NCI-H146 treated with DMSO at 0.1 percent for 48 hours (cell line): ENCODE data around the gene PHF3.

Source experiments
- DNase-seq: peaks from one replicate; lab custom pipeline; 2025; ENCODE audit not compliant: unreplicated experiment; lab: John Stamatoyannopoulos, UW

Gene PHF3, protein sequence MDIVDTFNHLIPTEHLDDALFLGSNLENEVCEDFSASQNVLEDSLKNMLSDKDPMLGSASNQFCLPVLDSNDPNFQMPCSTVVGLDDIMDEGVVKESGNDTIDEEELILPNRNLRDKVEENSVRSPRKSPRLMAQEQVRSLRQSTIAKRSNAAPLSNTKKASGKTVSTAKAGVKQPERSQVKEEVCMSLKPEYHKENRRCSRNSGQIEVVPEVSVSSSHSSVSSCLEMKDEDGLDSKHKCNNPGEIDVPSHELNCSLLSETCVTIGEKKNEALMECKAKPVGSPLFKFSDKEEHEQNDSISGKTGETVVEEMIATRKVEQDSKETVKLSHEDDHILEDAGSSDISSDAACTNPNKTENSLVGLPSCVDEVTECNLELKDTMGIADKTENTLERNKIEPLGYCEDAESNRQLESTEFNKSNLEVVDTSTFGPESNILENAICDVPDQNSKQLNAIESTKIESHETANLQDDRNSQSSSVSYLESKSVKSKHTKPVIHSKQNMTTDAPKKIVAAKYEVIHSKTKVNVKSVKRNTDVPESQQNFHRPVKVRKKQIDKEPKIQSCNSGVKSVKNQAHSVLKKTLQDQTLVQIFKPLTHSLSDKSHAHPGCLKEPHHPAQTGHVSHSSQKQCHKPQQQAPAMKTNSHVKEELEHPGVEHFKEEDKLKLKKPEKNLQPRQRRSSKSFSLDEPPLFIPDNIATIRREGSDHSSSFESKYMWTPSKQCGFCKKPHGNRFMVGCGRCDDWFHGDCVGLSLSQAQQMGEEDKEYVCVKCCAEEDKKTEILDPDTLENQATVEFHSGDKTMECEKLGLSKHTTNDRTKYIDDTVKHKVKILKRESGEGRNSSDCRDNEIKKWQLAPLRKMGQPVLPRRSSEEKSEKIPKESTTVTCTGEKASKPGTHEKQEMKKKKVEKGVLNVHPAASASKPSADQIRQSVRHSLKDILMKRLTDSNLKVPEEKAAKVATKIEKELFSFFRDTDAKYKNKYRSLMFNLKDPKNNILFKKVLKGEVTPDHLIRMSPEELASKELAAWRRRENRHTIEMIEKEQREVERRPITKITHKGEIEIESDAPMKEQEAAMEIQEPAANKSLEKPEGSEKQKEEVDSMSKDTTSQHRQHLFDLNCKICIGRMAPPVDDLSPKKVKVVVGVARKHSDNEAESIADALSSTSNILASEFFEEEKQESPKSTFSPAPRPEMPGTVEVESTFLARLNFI (N-terminal part only)

DNA sequence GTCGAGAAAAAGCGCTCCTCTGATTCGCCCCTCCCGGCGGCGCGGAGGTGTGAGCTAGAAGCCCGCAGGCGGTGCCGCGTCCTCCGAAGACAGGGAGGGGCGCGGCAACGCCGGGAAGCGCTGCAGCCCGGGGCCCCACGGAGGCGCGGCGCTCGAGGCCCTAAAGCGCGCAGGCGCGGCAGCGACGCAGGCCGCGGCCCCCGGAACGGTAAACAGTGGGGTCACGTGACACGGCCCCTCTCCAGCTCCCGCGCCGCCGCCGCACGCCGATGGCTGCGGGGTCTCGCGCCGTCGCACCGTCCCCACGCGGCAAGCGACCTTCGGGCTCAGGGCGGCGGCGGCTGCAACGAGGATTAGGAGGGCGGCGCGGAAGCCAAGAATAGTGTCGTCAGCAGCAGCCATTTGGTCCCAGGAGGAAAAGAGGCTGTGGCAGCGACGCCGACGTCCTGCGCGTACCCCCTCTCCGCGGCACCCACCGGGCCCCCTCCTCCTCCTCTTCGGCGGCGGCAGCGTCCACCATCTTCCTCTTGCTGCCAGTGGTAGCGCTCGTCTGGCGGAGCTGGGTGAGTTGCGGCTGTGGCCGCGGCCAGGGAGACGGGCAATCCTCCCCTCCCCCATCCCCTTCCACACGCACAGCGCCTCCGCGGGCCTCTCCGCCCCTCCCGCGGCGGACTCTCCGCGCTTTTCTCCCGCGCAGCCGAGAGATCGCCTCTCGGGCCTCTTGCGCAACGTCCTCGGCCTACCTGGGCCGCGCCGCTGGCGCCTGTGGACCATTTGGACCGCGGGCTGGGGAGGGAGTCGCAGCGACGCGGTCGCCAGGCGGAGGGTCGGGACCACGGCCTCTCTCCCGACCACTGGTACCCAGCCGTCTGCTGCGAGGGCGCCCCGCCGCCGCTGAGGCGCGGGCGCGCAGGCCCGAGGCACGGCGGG is at the start of gene PHF3:
Gene PHF3, plus strand, starts transcription at position 215 of the 930 bp plus-strand sequence. CDS start 10,750 bp downstream, outside the sequence.
- DNase-seq: peak; percentile 80

- DNase-seq: peak; percentile 45
Observed at GRCh38 chr6:63589952-63590411, 45.6 kb upstream of the PHF3 start.

DNA sequence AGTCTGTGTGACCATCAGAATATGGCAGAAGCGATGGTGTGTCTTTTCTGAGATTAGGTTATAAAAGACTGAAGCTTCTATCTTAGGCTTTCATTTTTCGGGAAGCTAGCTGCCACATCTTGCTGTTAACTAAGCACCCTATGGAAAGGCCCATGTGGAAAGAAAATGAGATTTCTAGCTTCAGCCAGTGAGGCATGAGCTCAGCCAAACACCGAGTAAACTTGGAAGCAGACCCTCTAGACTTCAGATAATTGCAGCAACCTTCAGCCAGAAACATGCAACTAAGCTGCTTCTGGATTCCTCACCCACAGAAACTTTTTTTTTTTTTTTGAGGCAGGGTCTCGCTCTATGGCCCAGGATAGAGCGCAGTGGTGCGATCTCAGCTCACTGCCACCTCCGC is 42.7 kb upstream of the PHF3 start:
- no peak for DNase-seq

DNA sequence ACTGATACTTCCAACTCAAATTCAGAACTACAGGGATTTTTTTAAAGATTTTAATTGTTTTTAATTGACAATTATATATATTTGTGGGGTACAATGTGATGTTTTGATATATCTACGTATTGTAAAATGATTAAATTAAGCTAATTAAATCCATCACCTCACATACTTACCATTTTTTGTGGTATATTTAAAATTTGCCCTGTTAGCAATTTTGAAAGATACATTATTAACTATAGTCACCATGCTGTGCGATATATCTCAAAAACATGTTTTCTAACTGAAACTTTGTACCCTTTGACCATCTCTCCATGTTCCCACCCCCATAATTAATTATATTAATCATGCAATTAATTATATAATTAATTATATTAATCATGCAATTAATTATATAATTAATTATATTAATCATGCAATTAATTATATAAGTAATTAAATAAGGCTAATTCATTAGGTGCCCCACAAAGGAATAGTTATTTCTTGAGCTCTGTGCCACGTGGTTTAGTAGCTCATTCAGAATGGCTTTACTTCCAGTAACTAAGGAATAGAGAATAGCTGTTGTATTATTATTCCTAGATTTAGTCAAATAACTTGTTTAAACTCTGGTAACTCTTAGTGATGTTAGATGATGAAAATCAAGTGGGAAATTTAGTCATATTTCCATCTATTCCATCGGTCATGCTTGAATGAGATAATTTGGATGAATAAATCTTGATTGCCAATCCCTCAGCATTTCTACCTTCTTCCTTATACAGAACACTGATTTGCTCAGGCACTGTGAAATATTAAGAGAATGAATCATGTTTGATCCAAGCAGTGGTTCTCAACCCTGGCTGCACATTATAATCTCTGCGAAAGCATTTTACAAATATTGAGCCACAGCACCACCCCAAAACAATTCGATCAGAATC is 38.2 kb upstream of the PHF3 start:
- no peak for DNase-seq

- DNase-seq: peak; percentile 86
Observed at GRCh38 chr6:63598049-63599036, 37.3 kb upstream of the PHF3 start.

- DNase-seq: no peak
Observed at GRCh38 chr6:63599243-63599642, 36.4 kb upstream of the PHF3 start.

DNA sequence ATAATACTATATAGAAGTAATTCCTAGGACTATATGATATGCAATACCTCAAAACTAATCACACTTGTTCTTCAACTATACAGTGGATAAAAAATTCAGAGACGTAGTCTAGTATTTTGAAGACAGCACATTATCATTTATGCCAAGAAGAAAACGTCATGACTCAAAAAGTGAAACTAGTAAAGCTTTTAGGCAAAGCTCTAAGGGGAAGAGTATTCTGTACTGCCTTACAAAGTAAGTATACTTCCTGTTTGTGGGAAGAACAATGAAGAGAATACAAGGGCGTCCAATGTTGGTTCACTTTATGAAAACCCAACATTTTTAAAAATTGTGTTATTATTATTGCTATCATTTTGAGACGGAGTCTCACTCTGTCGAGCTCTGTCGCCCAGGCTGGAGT is 35.5 kb upstream of the PHF3 start:
- DNase-seq: no peak

GRCh38 chr6:63609231-63609630 is 26.4 kb upstream of the PHF3 start:
- no peak for DNase-seq

- DNase-seq: no peak
Observed at GRCh38 chr6:63610944-63611343, 24.7 kb upstream of the PHF3 start.

DNA sequence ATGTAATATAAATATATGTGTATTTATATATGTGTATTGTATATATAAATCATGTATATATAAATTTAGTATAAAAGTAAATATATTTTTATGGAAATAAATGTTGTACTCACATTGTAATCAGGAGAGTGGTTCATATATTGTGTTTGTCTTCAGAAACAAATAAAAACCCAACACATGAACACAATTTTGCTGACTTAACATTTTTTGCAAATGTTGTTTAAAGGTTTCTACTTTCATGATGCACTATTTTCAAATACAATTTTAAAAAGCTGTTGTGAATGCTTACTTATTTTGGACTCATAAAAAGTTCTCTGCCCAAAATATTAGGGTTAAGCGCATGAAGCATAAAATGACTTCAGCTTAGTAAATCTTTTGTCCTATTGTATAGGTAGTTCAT is 24.0 kb upstream of the PHF3 start:
- no peak for DNase-seq

- DNase-seq: no peak
Observed at GRCh38 chr6:63615590-63615989, 20.0 kb upstream of the PHF3 start.

- no peak for DNase-seq
Observed at GRCh38 chr6:63624091-63624490, 11.5 kb upstream of the PHF3 start.

- DNase-seq: no peak
Observed at GRCh38 chr6:63630466-63630865, 5.1 kb upstream of the PHF3 start.

DNA sequence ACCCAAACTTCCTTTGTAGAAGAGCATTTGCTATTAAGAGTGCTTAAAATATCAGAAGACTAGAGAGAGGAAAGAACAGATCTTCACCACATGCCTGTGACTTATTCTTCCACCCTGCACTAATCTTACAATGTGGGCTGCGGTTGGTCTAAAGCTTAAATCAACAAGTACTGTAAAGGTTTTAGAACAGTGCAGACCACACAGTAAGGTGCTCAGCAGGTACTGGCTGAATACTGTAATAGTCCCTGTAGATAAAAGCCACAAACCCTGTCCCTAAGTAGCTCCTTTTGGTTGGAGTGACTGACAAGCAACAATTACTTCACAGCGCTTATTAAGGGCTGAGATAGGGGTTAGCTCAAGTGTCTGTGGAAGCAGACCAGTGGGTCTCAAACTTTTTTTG is 972 bp upstream of the PHF3 start:
- DNase-seq: no peak

DNA sequence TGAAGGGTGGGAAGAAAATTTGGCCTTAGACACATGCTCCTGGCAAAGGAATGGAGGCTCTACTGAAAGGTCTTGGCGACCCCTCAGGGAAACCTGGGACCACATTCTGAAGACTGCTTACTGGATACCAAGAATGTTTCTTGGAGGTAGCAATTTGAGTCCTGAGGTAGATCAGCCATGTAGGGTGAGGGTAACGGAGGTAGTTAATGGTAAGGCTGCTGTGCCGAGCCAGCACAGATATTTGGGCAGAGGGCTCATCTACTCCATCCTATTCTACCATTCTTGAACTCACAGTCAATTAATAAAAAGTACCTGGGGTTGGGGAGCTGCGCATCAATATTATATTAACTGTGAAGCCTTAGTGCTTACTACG is 401 bp upstream of the PHF3 start:
- no peak for DNase-seq

GRCh38 chr6:63636518-63637021 is 968 bp downstream of the PHF3 start:
- peak; percentile 58 for DNase-seq

GRCh38 chr6:63637865-63638445 is 2.4 kb downstream of the PHF3 start:
- no peak for DNase-seq
